Lower leg skin (tissue), 4 donors: ENCODE results near the gene SNN. TPM values are rescaled to one million over a fixed set of nuclear protein-coding genes. Genes with fewer than 3 reads are reported as not detected.

ENCODE experiments used
- DNase-seq, 2 donors: peaks; one replicate each; pipeline ENCODE4 v3.0.0-alpha.2; 2019; ENCODE audit warnings: low spot score in 2 of 2
- H3K4me3 ChIP-seq: fragments of 200-600 bp; sonication (generic); 2 replicates; pipeline ENCODE4 v1.5.1; 2017; ENCODE audit warnings: mild to moderate bottlenecking, low read depth; ENCODE audit not compliant: poor library complexity, severe bottlenecking
- CTCF ChIP-seq, 3 donors: fragments of 450-650 bp; IDR thresholded peaks; one replicate each; pipeline ENCODE4 v1.5.1; 2016; ENCODE audit warnings: antibody characterized with exemption in 3 of 3, mild to moderate bottlenecking in 3 of 3, moderate library complexity in 2 of 3
- POLR2A ChIP-seq, 2 donors: fragments of 450-650 bp; IDR thresholded peaks; one replicate each; pipeline ENCODE4 v1.6.1; 2016 to 2017; ENCODE audit warnings: antibody characterized with exemption in 2 of 2, mild to moderate bottlenecking in 1 of 2, moderate library complexity in 1 of 2
- WGBS, 2 donors: methylation state at CpG; one replicate each; pipeline ENCODE4 v1.1.5; 2018; 5-methylcytosine and 5-hydroxymethylcytosine counted together
- intact Hi-C: fragments of 100-400 bp; cut with DNase I; formaldehyde crosslinking; loops from one replicate; pipeline ENCODE4 v1.15.0; 2023; ENCODE audit warnings: low total_unique reads
- total RNA-seq, 4 donors: library from RNA; depleted of rRNA; stranded (reverse); fragments of >200 nt; gene quantifications; one replicate each; pipeline ENCODE4 v1.1.0, GENCODE V29; 2016

SNN gene
- total RNA-seq, 4 donors from 2014 or later = 15.4 to 30.2 (median 20.6) TPM

- TF ChIP-seq POLR2A (IDR thresholded peaks at IDR 0.05) = no peak
- TF ChIP-seq CTCF (IDR thresholded peaks at IDR 0.05) = no peak
- no peak for DNase-seq
- H3K4me3 ChIP-seq = no peak overlapping the region
- WGBS, 2 donors = 57 to 59% methylated on average over 15 of the region's 15 CpGs
- intact Hi-C loops = no loop called here
Measured at GRCh38 chr16:11674818-11675560, 6.7 kb downstream of the SNN start.

- WGBS, 2 donors = 74 to 85% methylated on average over 41 to 42 of the region's 42 CpGs
- no peak for DNase-seq
- intact Hi-C loops = no loop called here
- no peak overlapping the region for H3K4me3 ChIP-seq
- TF ChIP-seq CTCF (IDR thresholded peaks at IDR 0.05) (no peak), POLR2A (IDR thresholded peaks at IDR 0.05) (no peak)
Measured at GRCh38 chr16:11675561-11676511, 7.6 kb downstream of the SNN start.

- TF ChIP-seq CTCF (IDR thresholded peaks at IDR 0.05) (no peak), POLR2A (IDR thresholded peaks at IDR 0.05) (no peak)
- H3K4me3 ChIP-seq = no peak overlapping the region
- 59 to 61% methylated on average over 14 of the region's 14 CpGs for WGBS, 2 donors
- no peak for DNase-seq
- intact Hi-C loops = no loop called here
Measured at GRCh38 chr16:11676799-11677198, 8.5 kb downstream of the SNN start.

GRCh38 chr16:11677451-11677951 is 9.2 kb downstream of the SNN start:
- no peak for DNase-seq
- no peak overlapping the region for H3K4me3 ChIP-seq
- intact Hi-C loops = no loop called here
- TF ChIP-seq POLR2A (IDR thresholded peaks at IDR 0.05) = no peak
- no peak for TF ChIP-seq CTCF (IDR thresholded peaks at IDR 0.05)
- 53 to 60% methylated on average over 9 of the region's 9 CpGs for WGBS, 2 donors

GRCh38 chr16:11677959-11678881 is 10.0 kb downstream of the SNN start:
- no peak for DNase-seq
- intact Hi-C loops = no loop called here
- H3K4me3 ChIP-seq = no peak overlapping the region
- TF ChIP-seq POLR2A (IDR thresholded peaks at IDR 0.05) (no peak), CTCF (IDR thresholded peaks at IDR 0.05) (no peak)
- WGBS, 2 donors = 74 to 77% methylated on average over 18 of the region's 18 CpGs
